ENCODE measurements around the gene YTHDC1.

DNA sequence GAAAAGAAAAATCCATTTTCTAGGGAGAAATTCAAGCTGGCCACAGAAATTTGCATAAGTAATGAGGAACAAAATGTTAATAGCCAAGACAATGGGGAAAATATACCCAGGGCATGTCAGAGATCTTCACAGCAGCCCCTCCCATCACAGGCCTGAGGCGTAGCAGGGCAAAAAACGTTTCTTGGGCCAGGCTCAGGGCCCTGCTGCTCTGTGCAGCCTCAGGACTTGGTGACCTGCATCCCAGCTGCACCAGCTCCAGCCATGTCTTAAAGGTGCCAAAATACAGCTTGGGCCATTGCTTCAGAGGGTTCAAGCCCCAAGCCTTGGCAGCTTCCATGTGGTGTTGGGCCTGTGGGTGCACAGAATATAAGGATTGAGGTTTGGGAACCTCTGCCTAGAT, 72.3 kb downstream of the YTHDC1 start:
- TF ChIP-seq EZH2phosphoT487 (IDR thresholded peaks at IDR 0.05; ENCODE audit: insufficient read depth, low read depth) (no peak), EZH2 (IDR thresholded peaks at IDR 0.05; ENCODE audit: insufficient read depth, poor library complexity, severe bottlenecking) (no peak)

Data from GM23248 (cell line).